Right ventricle myocardium inferior (tissue), 1 donor: ENCODE data around the gene FIZ1. TPM values are rescaled to one million over a fixed set of nuclear protein-coding genes. Genes with fewer than 3 reads are reported as not detected.

Experiments
- total RNA-seq: library from RNA; stranded (reverse); fragmentation: NEBNext Ultra II Directional; extraction: Animal tissue kit (Norgen Biotek cat#: 25700); gene quantifications from one replicate; pipeline ENCODE4 v1.2.1, GENCODE V29; 2021
- donor health status: DM: no; HTN: yes; CAD: no; lungs with severe emphysema.

FIZ1 gene
- total RNA-seq, 1 donor from 2014 or later, result 14.8 TPM

Other genes starting within 250 kb of the FIZ1 start
- not detected for gene COX6B2, start 244.8 kb downstream of the FIZ1 start, total RNA-seq
- gene GARIN5B, start 236.3 kb downstream of the FIZ1 start, total RNA-seq, result not detected
- not detected for gene IL11, start 229.1 kb downstream of the FIZ1 start, total RNA-seq
- gene TMEM190, start 222.7 kb downstream of the FIZ1 start, total RNA-seq, result not detected
- 0.24 TPM for gene TMEM238, start 215.2 kb downstream of the FIZ1 start, total RNA-seq
- gene RPL28, start 213.6 kb downstream of the FIZ1 start, total RNA-seq, result 664 TPM
- 31.2 TPM for gene UBE2S, start 191.7 kb downstream of the FIZ1 start, total RNA-seq
- not detected for gene SHISA7, start 156.2 kb downstream of the FIZ1 start, total RNA-seq
- gene ISOC2, start 137.9 kb downstream of the FIZ1 start, total RNA-seq, result 55.2 TPM
- gene C19orf85, start 134.8 kb downstream of the FIZ1 start, total RNA-seq, result not detected
- 5.7 TPM for gene ZNF628, start 122.9 kb downstream of the FIZ1 start, total RNA-seq
- gene NAT14, start 114.3 kb downstream of the FIZ1 start, total RNA-seq, result 5.6 TPM
- gene SSC5D, start 111.1 kb downstream of the FIZ1 start, total RNA-seq, result 3.4 TPM
- gene SBK2, start 62.4 kb downstream of the FIZ1 start, total RNA-seq, result 12.7 TPM
- 17.6 TPM for gene SBK3, start 54.0 kb downstream of the FIZ1 start, total RNA-seq
- gene ZNF579, start 18.7 kb downstream of the FIZ1 start, total RNA-seq, result 13.1 TPM
- 16.9 TPM for gene ZNF524, start 771 bp upstream of the FIZ1 start, total RNA-seq
- 16.9 TPM for gene ZNF865, start 6.1 kb upstream of the FIZ1 start, total RNA-seq
- 11.1 TPM for gene ZNF784, start 25.0 kb upstream of the FIZ1 start, total RNA-seq
- gene ZNF580, start 41.5 kb upstream of the FIZ1 start, total RNA-seq, result 13.2 TPM
- 7.4 TPM for gene ZNF581, start 44.1 kb upstream of the FIZ1 start, total RNA-seq
- 17.4 TPM for gene CCDC106, start 48.7 kb upstream of the FIZ1 start, total RNA-seq
- gene U2AF2, start 55.5 kb upstream of the FIZ1 start, total RNA-seq, result 74.5 TPM
- gene EPN1, start 75.7 kb upstream of the FIZ1 start, total RNA-seq, result 213 TPM
- not detected for gene NLRP9, start 138.9 kb upstream of the FIZ1 start, total RNA-seq
- not detected for gene RFPL4A, start 159.6 kb upstream of the FIZ1 start, total RNA-seq
- not detected for gene RFPL4AL1, start 169.6 kb upstream of the FIZ1 start, total RNA-seq
- not detected for gene NLRP11, start 232.5 kb upstream of the FIZ1 start, total RNA-seq
- gene NLRP4, start 237.0 kb upstream of the FIZ1 start, total RNA-seq, result not detected